CD4-positive, alpha-beta T cell treated with Interferon alpha-2 for 1 hour (primary cell): ENCODE data around the gene FCER1G.
A peak's percentile ranks its signal among the peaks of the same experiment; 100 is the strongest.
"Not testable (repeated sequence)": the region's sequence is repeated elsewhere in the genome, so short reads cannot be mapped to it uniquely, and the experiment has no call there.

Experiments used
- DNase-seq, 2 donors: peaks; one replicate each; pipeline ENCODE4 v3.0.0-alpha.2; 2020 to 2022

The FCER1G gene

GRCh38 chr1:161209790-161210409 is 5.2 kb upstream of the FCER1G start:
- DNase-seq: peak; percentile 78 to 83

- no peak for DNase-seq
These were observed 726 bp upstream of the FCER1G start for GRCh38 chr1:161214369-161214768.

- DNase-seq: peak; percentile 28 to 60
These were observed 2.0 kb downstream of the FCER1G start for GRCh38 chr1:161216945-161217712.

- no peak for DNase-seq
These were observed 2.7 kb downstream of the FCER1G start for GRCh38 chr1:161217831-161218230.

- no peak for DNase-seq
These were observed 3.4 kb downstream of the FCER1G start for GRCh38 chr1:161218301-161219077.

- DNase-seq: no peak
These were observed 4.2 kb downstream of the FCER1G start for GRCh38 chr1:161219078-161219892.

GRCh38 chr1:161220002-161220401 is 4.9 kb downstream of the FCER1G start:
- no peak for DNase-seq

- no peak for DNase-seq
These were observed 7.3 kb downstream of the FCER1G start for GRCh38 chr1:161222175-161223019.

GRCh38 chr1:161223805-161224694 is 9.0 kb downstream of the FCER1G start:
- no peak for DNase-seq

GRCh38 chr1:161224695-161225087 is 9.6 kb downstream of the FCER1G start:
- DNase-seq: not testable (repeated sequence)

- no peak for DNase-seq
These were observed 10.1 kb downstream of the FCER1G start for GRCh38 chr1:161225178-161225533.

GRCh38 chr1:161225534-161226319 is 10.6 kb downstream of the FCER1G start, which contains the start of gene TOMM40L:
Gene TOMM40L, plus strand, starts transcription at chr1:161226060. Its CDS starts 430 bp downstream, at chr1:161226490.
- peak; percentile 97 for DNase-seq

GRCh38 chr1:161226320-161226711 is 11.2 kb downstream of the FCER1G start:
- DNase-seq: no peak

- DNase-seq: no peak
These were observed 11.7 kb downstream of the FCER1G start for GRCh38 chr1:161226759-161227158.

GRCh38 chr1:161227196-161227871 is 12.2 kb downstream of the FCER1G start:
- peak; percentile 85 to 89 for DNase-seq

GRCh38 chr1:161228032-161228431 is 12.9 kb downstream of the FCER1G start:
- DNase-seq: no peak

- no peak for DNase-seq
These were observed 14.8 kb downstream of the FCER1G start for GRCh38 chr1:161229896-161230295.

GRCh38 chr1:161230762-161231161 is 15.7 kb downstream of the FCER1G start:
- no peak for DNase-seq

GRCh38 chr1:161233102-161233501 is 18.0 kb downstream of the FCER1G start:
- no peak for DNase-seq
